ENCODE measurements around the gene ADRA2B. TPM values are rescaled to one million over a fixed set of nuclear protein-coding genes. Genes with fewer than 3 reads are reported as not detected.
"Not testable (repeated sequence)": the region's sequence is repeated elsewhere in the genome, so short reads cannot be mapped to it uniquely, and the experiment has no call there.

Gene ADRA2B
- total and polyA plus RNA-seq, 9 donors = 2.2 to 3.6 (median 2.9) TPM

- H3K27ac ChIP-seq (ENCODE audit: low read length); H3K36me3 ChIP-seq (ENCODE audit: control insufficient read depth, insufficient read depth, low read length); H3K27me3 ChIP-seq (ENCODE audit: control insufficient read depth, insufficient read depth, low read length); H3K9me3 ChIP-seq (replicated peaks; ENCODE audit: control insufficient read depth, low read depth, low read length); DNase-seq; H3K4me3 ChIP-seq (ENCODE audit: low read length): not testable (repeated sequence)
- H3K4me1 ChIP-seq (ENCODE audit: control insufficient read depth, insufficient read depth, low read length) = peaks cover 19% of the 10 kb centered on the region
- 70% methylated on average over 2 of the region's 2 CpGs for WGBS (ENCODE audit: insufficient coverage)
Measured at GRCh38 chr2:96067098-96067660, 49.2 kb downstream of the ADRA2B start.

- H3K4me1 ChIP-seq (ENCODE audit: control insufficient read depth, insufficient read depth, low read length) = peaks cover 13% of the 10 kb centered on the region
- H3K27me3 ChIP-seq (ENCODE audit: control insufficient read depth, insufficient read depth, low read length); H3K9me3 ChIP-seq (replicated peaks; ENCODE audit: control insufficient read depth, low read depth, low read length); H3K4me3 ChIP-seq (ENCODE audit: low read length); H3K36me3 ChIP-seq (ENCODE audit: control insufficient read depth, insufficient read depth, low read length); H3K27ac ChIP-seq (ENCODE audit: low read length); DNase-seq: not testable (repeated sequence)
- no CpG with 5 or more reads among the region's 7 CpGs for WGBS (ENCODE audit: insufficient coverage)
Measured at GRCh38 chr2:96066511-96066910, 49.9 kb downstream of the ADRA2B start.

- not testable (repeated sequence) for DNase-seq; H3K4me3 ChIP-seq (ENCODE audit: low read length); H3K9me3 ChIP-seq (replicated peaks; ENCODE audit: control insufficient read depth, low read depth, low read length); H3K27ac ChIP-seq (ENCODE audit: low read length); H3K27me3 ChIP-seq (ENCODE audit: control insufficient read depth, insufficient read depth, low read length); H3K36me3 ChIP-seq (ENCODE audit: control insufficient read depth, insufficient read depth, low read length); H3K4me1 ChIP-seq (ENCODE audit: control insufficient read depth, insufficient read depth, low read length)
- WGBS (ENCODE audit: insufficient coverage) = 58% methylated on average over 2 of the region's 4 CpGs
Measured at GRCh38 chr2:96065954-96066353, 50.4 kb downstream of the ADRA2B start.

GRCh38 chr2:96065381-96065930, 50.9 kb downstream of the ADRA2B start:
- Histone ChIP-seq H3K4me3 (ENCODE audit: low read length) (no peak overlapping the region), H3K27ac (ENCODE audit: low read length) (no peak overlapping the region), H3K36me3 (ENCODE audit: control insufficient read depth, insufficient read depth, low read length) (no peaks in the 10 kb centered on the region), H3K9me3 (replicated peaks; ENCODE audit: control insufficient read depth, low read depth, low read length) (no peaks in the 10 kb centered on the region), H3K4me1 (ENCODE audit: control insufficient read depth, insufficient read depth, low read length) (peaks cover 4% of the 10 kb centered on the region), H3K27me3 (ENCODE audit: control insufficient read depth, insufficient read depth, low read length) (no peaks in the 10 kb centered on the region)
- no peak for DNase-seq
- 77% methylated on average over 4 of the region's 4 CpGs for WGBS (ENCODE audit: insufficient coverage)

- H3K4me1 ChIP-seq (ENCODE audit: control insufficient read depth, insufficient read depth, low read length); DNase-seq; H3K27me3 ChIP-seq (ENCODE audit: control insufficient read depth, insufficient read depth, low read length); H3K36me3 ChIP-seq (ENCODE audit: control insufficient read depth, insufficient read depth, low read length); H3K27ac ChIP-seq (ENCODE audit: low read length); H3K4me3 ChIP-seq (ENCODE audit: low read length); H3K9me3 ChIP-seq (replicated peaks; ENCODE audit: control insufficient read depth, low read depth, low read length): not testable (repeated sequence)
Measured at GRCh38 chr2:96064760-96065159, 51.6 kb downstream of the ADRA2B start.

- not testable (repeated sequence) for H3K4me3 ChIP-seq (ENCODE audit: low read length); H3K27me3 ChIP-seq (ENCODE audit: control insufficient read depth, insufficient read depth, low read length); H3K27ac ChIP-seq (ENCODE audit: low read length); H3K9me3 ChIP-seq (replicated peaks; ENCODE audit: control insufficient read depth, low read depth, low read length); H3K36me3 ChIP-seq (ENCODE audit: control insufficient read depth, insufficient read depth, low read length); DNase-seq; H3K4me1 ChIP-seq (ENCODE audit: control insufficient read depth, insufficient read depth, low read length)
- WGBS (ENCODE audit: insufficient coverage) = no CpG with 5 or more reads among the region's 3 CpGs
Measured at GRCh38 chr2:96064047-96064675, 52.2 kb downstream of the ADRA2B start.

- H3K4me1 ChIP-seq (ENCODE audit: control insufficient read depth, insufficient read depth, low read length); H3K27ac ChIP-seq (ENCODE audit: low read length); H3K4me3 ChIP-seq (ENCODE audit: low read length); H3K9me3 ChIP-seq (replicated peaks; ENCODE audit: control insufficient read depth, low read depth, low read length); H3K36me3 ChIP-seq (ENCODE audit: control insufficient read depth, insufficient read depth, low read length); H3K27me3 ChIP-seq (ENCODE audit: control insufficient read depth, insufficient read depth, low read length): not testable (repeated sequence)
- WGBS (ENCODE audit: insufficient coverage) = 38% methylated on average over 3 of the region's 12 CpGs
- DNase-seq = peak; percentile 54
Measured at GRCh38 chr2:96063116-96063899, 53.1 kb downstream of the ADRA2B start.

Other genes with a start within 250 kb of the ADRA2B start
- gene ANKRD36C, start 124.7 kb downstream of the ADRA2B start, total RNA-seq = 92.9 TPM
- gene ANKRD36C, start 124.7 kb downstream of the ADRA2B start, polyA plus RNA-seq (ENCODE audit: insufficient read depth in 1 of 8, insufficient read length in 8 of 8, low replicate concordance in 1 of 8) = 10 to 100 TPM in 6 of 8 donors, 1 to 10 TPM in 2; 5.3 to 32.8 (median 13.9) TPM
- 2.4 TPM for gene GPAT2, start 81.7 kb downstream of the ADRA2B start, total RNA-seq
- gene GPAT2, start 81.7 kb downstream of the ADRA2B start, polyA plus RNA-seq (ENCODE audit: insufficient read depth in 1 of 8, insufficient read length in 8 of 8, low replicate concordance in 1 of 8) = 10 to 100 TPM in 1 of 8 donors, 1 to 10 TPM in 7; 2.1 to 13.8 (median 8.0) TPM
- 0.09 TPM for gene ASTL, start 21.9 kb upstream of the ADRA2B start, total RNA-seq
- under 1 TPM in 3 of 8 donors, not detected in 5; 0.13 to 0.24 (median 0.24) TPM for gene ASTL, start 21.9 kb upstream of the ADRA2B start, polyA plus RNA-seq (ENCODE audit: insufficient read depth in 1 of 8, insufficient read length in 8 of 8, low replicate concordance in 1 of 8)
- 5.7 TPM for gene DUSP2, start 28.9 kb upstream of the ADRA2B start, total RNA-seq
- gene DUSP2, start 28.9 kb upstream of the ADRA2B start, polyA plus RNA-seq (ENCODE audit: insufficient read depth in 1 of 8, insufficient read length in 8 of 8, low replicate concordance in 1 of 8) = 10 to 100 TPM in 2 of 8 donors, 1 to 10 TPM in 6; 2.2 to 10.2 (median 5.4) TPM
- 120 TPM for gene STARD7, start 92.3 kb upstream of the ADRA2B start, total RNA-seq
- 100 to 1,000 TPM in 4 of 8 donors, 10 to 100 TPM in 4; 93.2 to 130 (median 102) TPM for gene STARD7, start 92.3 kb upstream of the ADRA2B start, polyA plus RNA-seq (ENCODE audit: insufficient read depth in 1 of 8, insufficient read length in 8 of 8, low replicate concordance in 1 of 8)
- 11.0 TPM for gene TMEM127, start 149.4 kb upstream of the ADRA2B start, total RNA-seq
- gene TMEM127, start 149.4 kb upstream of the ADRA2B start, polyA plus RNA-seq (ENCODE audit: insufficient read depth in 1 of 8, insufficient read length in 8 of 8, low replicate concordance in 1 of 8) = 10 to 100 TPM; 22.9 to 31.2 (median 27.4) TPM
- gene CIAO1, start 149.7 kb upstream of the ADRA2B start, total RNA-seq = 48.4 TPM
- gene CIAO1, start 149.7 kb upstream of the ADRA2B start, polyA plus RNA-seq (ENCODE audit: insufficient read depth in 1 of 8, insufficient read length in 8 of 8, low replicate concordance in 1 of 8) = 10 to 100 TPM; 39.5 to 45.6 (median 42.7) TPM
- gene SNRNP200, start 189.0 kb upstream of the ADRA2B start, total RNA-seq = 41.9 TPM
- gene SNRNP200, start 189.0 kb upstream of the ADRA2B start, polyA plus RNA-seq (ENCODE audit: insufficient read depth in 1 of 8, insufficient read length in 8 of 8, low replicate concordance in 1 of 8) = 100 to 1,000 TPM in 3 of 8 donors, 10 to 100 TPM in 5; 75.9 to 106 (median 98.2) TPM
- 4.4 TPM for gene ITPRIPL1, start 208.7 kb upstream of the ADRA2B start, total RNA-seq
- 1 to 10 TPM; 2.5 to 5.3 (median 3.9) TPM for gene ITPRIPL1, start 208.7 kb upstream of the ADRA2B start, polyA plus RNA-seq (ENCODE audit: insufficient read depth in 1 of 8, insufficient read length in 8 of 8, low replicate concordance in 1 of 8)
- gene NCAPH, start 219.2 kb upstream of the ADRA2B start, total RNA-seq = 6.9 TPM
- gene NCAPH, start 219.2 kb upstream of the ADRA2B start, polyA plus RNA-seq (ENCODE audit: insufficient read depth in 1 of 8, insufficient read length in 8 of 8, low replicate concordance in 1 of 8) = 10 to 100 TPM in 7 of 8 donors, 1 to 10 TPM in 1; 8.5 to 17.3 (median 12.6) TPM

Measured in muscle of leg (tissue), 11 donors.